Activated CD8-positive, alpha-beta memory T cell treated with anti-CD3 and anti-CD28 coated beads, Interleukin-2, amount 50 U/mL, for 4 hours (primary cell): Measurements from ENCODE around the gene SLC52A3.
"Not testable (repeated sequence)": the region's sequence is repeated elsewhere in the genome, so short reads cannot be mapped to it uniquely, and the experiment has no call there.

Experiments used
- DNase-seq: peaks from one replicate; pipeline ENCODE4 v3.0.0-alpha.2; 2020

SLC52A3 gene

GRCh38 chr20:768426-768978 is at the start of gene SLC52A3:
Gene SLC52A3 (minus strand): TSS chr20:768500. CDS start chr20:765774, 2,726 bp downstream.
- no peak for DNase-seq

GRCh38 chr20:815914-816606 is 47.8 kb upstream of the SLC52A3 start:
- DNase-seq: peak; percentile 71

- no peak for DNase-seq
Observed at GRCh38 chr20:815226-815625, 46.9 kb upstream of the SLC52A3 start.

- no peak for DNase-seq
Observed at GRCh38 chr20:813390-813789, 45.1 kb upstream of the SLC52A3 start.

- DNase-seq: not testable (repeated sequence)
Observed at GRCh38 chr20:812435-812814, 44.1 kb upstream of the SLC52A3 start.

GRCh38 chr20:811776-812434 is 43.6 kb upstream of the SLC52A3 start:
- DNase-seq: not testable (repeated sequence)

GRCh38 chr20:805713-806112 is 37.4 kb upstream of the SLC52A3 start:
- DNase-seq: no peak

GRCh38 chr20:801678-802077 is 33.4 kb upstream of the SLC52A3 start:
- DNase-seq: no peak

- not testable (repeated sequence) for DNase-seq
Observed at GRCh38 chr20:800026-800425, 31.7 kb upstream of the SLC52A3 start.

GRCh38 chr20:798746-799145 is 30.4 kb upstream of the SLC52A3 start:
- not testable (repeated sequence) for DNase-seq

GRCh38 chr20:796921-797320 is 28.6 kb upstream of the SLC52A3 start:
- no peak for DNase-seq

GRCh38 chr20:792248-792647 is 23.9 kb upstream of the SLC52A3 start:
- DNase-seq: no peak

GRCh38 chr20:791056-791455 is 22.8 kb upstream of the SLC52A3 start:
- no peak for DNase-seq

- no peak for DNase-seq
Observed at GRCh38 chr20:787825-788224, 19.5 kb upstream of the SLC52A3 start.

GRCh38 chr20:779771-780170 is 11.5 kb upstream of the SLC52A3 start:
- no peak for DNase-seq

GRCh38 chr20:776165-776564 is 7.9 kb upstream of the SLC52A3 start:
- no peak for DNase-seq

- DNase-seq: no peak
Observed at GRCh38 chr20:775679-776135, 7.4 kb upstream of the SLC52A3 start.

- no peak for DNase-seq
Observed at GRCh38 chr20:774660-775057, 6.4 kb upstream of the SLC52A3 start.

- no peak for DNase-seq
Observed at GRCh38 chr20:774016-774659, 5.8 kb upstream of the SLC52A3 start.

- DNase-seq: no peak
Observed at GRCh38 chr20:772806-773205, 4.5 kb upstream of the SLC52A3 start.

- DNase-seq: no peak
Observed at GRCh38 chr20:771741-772464, 3.6 kb upstream of the SLC52A3 start.

- DNase-seq: no peak
Observed at GRCh38 chr20:770691-771090, 2.4 kb upstream of the SLC52A3 start.

GRCh38 chr20:766906-767305 is 1.4 kb downstream of the SLC52A3 start:
- DNase-seq: no peak
